Amniotic epithelial cell (primary cell): ENCODE data around the gene HBM.
"Not testable (repeated sequence)": the region's sequence is repeated elsewhere in the genome, so short reads cannot be mapped to it uniquely, and the experiment has no call there.

Source experiments
- DNase-seq: peaks from one replicate; pipeline ENCODE4 v3.0.0-alpha.2; 2010; ENCODE audit warnings: low read depth

Gene HBM

DNA sequence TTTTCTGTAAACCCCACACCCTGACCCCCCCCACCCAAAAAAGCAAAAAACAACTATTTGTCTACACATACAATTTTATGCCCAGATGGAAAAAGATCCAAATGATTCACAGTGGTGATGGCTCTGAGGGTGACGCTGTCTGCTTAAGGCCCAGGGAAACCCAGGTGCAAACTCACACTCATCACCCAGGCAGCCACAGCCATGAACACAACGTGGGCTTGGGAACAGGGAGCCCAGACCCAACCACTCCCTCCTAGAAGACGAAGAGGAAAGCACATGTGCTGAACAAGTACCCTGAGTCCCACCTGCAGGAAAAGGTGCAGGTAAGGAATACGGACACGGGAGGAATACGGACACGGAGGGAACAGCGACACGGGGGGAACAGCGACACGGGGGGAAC is 19.9 kb downstream of the HBM start:
- DNase-seq: no peak

DNA sequence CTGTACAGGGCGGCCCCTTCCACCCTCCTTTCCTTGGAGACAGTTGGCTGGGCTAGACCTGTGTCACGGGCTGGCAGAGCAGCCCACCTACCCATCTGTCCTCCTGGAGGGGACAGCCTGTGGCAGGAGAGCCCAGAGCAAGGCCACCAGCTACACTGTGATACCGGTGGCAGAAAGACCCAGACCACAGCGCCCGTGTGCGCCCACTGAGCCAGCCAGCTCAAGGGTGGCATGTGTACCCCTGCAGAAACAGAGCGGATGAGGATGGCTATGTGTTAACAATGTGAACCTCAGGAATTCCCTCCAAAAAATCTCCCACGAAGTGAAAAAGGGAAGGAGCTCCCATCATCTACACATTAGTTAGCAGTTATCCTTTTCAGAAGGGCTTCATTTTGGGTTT is 21.6 kb downstream of the HBM start:
- no peak for DNase-seq

DNA sequence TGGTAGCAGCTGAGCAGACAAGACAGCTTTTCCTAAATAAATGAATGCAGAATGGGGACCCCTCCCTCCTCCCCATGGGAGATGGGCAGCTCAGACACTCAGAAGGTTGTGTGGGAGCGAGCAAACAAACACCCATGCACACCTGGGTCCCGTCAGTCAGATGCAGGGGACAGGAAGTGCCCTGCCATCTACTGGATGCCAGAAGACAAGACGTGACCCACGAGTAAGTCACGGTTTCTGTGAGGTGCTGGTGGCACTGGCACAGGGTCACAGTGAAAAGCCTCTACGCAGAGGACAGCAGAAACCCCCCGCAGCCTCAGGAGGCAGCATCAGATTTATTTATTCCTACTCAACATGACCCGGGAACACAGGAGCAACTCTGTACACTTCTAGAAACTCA is 22.9 kb downstream of the HBM start:
- DNase-seq: no peak

DNA sequence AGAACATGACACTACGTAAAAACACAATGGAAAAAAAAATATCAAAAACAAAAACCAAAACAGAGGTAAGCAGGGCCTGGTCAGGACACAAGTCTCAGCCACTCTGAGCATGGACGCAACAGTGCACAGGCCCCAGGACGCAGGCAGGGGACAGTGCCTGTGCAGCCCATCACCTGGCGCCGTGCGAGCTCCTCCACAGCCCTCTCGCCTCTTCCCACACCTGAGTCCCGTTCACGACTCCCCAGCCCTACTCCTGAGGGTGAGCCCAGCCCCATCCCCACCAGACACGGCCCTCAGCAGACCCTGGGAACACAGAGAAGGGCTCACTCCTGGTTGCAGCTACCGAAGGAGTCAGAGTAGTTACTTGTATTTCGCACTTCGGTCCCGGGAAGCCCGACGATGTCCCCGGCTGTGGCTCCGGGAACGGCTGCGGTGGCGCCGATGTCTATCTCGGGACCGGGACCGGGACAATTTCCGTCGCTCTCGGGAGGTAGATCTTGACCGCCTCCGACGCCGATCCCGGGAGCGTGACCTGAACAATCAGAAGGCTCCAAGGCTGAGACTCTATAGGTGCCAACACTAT is 23.9 kb downstream of the HBM start:
- DNase-seq: no peak

DNA sequence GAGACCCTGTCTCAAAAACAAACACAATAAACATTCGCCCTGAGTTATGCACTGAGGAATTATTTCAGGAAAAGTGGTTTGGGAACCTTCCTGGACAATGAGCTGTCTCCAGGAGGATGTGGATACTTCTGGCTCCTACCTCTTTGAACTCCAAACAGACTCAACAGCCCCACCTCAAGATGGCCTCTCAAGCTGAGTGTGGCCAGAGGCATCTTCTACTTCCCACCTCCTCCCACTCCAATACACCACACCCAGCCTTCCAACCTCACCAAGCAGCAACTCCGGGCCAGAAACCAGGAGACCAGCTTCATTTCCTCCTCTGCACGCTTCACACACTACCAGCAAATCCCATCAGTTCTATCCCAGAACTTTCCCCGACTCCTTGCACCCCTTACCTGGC is 26.1 kb downstream of the HBM start:
- DNase-seq: no peak

DNA sequence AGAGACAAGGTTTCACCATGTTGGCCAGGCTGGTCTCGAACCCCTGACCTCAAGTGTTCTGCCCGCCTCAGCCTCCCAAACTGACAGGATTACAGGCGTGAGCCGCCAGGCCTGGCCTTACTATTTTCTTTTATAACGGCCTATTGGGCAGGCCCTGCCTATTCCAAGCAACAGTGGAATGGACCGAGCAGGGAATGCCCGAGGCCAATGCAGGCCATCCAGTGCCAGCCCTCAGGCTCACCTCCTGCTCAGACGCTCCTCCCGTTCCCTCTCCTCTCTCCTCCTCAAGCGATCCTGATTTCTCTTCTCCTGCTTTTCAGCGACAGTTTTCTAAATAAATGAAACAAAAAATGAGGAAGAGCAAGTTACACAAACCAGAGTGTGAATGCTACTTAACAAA is 26.9 kb downstream of the HBM start:
- DNase-seq: no peak

DNA sequence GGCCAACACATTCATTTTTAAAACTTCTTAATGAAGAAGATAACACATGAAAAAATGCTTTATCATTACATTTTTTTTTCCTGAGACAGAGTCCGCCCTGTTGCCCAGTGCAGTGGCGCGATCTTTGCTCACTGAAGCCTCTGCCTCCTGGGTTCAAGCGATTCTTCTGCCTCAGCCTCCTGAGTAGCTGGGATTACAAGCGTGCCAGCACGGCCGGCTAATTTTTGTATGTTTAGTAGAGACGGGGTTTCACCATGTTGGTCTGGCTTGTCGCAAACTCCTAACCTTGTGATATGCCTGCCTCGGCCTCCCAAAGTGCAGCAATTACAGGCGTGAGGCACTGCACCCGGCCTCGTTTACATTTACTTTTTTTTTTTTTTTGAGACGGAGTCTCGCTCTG is 27.7 kb downstream of the HBM start:
- no peak for DNase-seq

DNA sequence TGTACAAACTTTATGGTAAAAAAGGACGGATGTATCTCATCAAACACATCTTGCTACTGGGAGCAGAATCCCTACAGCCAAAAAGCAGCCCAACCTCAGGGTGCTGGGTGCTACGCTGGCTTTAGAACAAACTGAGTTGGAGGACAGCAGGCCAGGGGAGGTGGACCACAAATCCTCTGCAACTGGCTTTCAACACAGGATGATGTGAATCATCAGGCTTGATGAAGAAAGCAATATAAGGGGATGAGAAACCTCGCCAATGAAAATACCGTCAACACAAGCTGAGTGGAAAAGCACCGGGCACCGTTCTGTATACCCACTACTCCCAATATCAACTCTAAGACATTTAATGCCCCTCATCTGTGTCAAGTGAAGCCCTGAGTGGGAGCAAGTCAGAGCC is 28.7 kb downstream of the HBM start:
- peak; percentile 82 for DNase-seq

DNA sequence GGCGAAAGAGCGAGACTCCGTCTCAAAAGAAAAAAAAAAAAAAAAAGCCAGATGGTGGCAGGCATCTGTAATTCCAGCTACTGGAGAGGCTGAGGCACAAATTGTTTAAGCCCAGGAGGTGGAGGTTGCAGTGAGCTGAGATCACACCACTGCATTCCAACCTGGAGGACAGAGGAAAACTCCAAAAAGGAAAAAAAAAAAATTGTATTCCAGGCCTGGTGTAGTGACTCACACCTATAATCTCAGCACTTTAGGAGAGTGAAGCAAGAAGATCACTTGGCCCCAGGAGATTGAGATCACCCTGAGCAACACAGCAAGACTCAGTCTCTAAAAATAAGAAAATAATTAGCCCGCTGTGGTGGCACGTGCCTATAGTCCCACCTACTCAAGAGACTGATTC is 34.6 kb downstream of the HBM start:
- DNase-seq: peak; percentile 88

DNA sequence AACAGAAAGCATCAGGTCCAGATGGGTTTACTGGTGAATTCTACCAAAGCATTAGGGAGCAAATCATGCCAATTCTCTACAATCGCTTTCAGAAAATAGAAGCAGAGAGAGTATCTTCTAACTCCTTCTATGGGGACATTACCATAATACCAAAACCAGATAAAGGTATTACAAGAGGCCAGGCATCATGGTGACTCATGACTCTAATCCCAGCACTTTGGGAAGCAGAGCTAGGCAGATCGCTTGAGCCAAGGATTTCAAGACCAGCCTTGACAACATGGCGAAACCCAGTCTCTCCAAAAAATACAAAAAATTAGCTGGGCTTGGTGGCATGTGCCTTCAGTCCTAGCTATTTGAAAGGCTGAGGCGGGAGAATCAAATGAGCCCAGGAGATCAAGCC is 37.5 kb downstream of the HBM start:
- peak; percentile 80 for DNase-seq

DNA sequence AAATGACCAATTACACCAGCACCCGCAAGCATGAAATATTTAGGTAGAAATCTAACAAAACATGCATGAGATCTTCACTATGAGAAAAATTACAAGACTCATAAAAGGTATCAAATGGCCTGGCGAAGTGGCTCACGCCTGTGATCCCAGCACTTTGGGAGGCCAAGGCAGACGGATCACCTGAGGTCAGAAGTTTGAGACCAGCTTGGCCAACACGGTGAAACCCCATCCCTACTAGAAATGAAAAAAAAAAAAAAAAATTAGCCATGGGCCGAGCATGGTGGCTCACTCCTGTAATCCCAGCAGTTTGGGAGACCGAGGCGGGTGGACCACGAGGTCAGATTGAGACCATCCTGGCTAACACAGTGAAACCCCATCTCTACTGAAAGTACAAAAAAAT is 38.3 kb downstream of the HBM start:
- DNase-seq: not testable (repeated sequence)

DNA sequence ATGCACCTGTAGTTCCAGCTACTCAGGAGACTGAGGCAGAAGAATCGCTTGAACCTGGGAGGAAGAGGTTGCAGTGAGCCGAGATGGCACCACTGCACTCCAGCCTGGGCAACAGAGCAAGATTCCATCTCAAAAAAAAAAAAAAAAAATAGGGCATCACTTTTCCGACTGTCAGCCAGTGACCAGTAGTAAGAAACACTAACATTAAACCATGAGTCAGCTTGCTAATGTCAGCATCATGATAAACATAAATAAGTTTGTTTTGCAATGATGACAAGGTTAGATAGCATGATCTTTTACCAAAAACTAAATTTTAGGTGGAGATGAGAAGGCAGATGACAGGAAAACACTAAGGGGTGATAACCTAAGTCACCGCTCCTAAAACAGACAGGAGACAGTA is 43.6 kb downstream of the HBM start:
- peak; percentile 44 for DNase-seq

DNA sequence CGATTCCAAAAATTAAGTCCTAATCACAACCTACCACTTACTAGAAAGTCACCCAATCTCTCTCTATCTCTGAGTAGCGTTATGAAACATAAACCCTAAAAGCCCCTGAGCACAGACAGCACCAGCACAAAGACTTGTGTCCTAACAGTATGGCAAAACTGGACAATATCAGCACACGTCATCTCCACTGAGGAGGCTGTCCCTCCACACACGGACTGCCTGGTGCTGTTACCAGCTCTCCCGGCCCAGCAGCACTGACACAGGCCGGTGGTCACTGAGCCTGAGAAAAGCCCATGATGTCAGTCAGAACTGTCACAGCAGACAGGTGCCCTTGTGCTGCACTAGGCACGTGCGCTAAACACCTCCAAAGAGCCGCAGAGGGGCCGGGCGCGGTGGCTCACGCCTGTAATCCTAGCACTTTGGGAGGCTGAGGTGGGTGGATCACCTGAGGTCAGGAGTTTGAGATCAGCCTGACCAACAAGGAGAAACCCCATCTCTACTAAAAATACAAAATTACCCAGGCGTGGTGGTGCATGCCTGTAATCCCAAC is 45.9 kb downstream of the HBM start:
- not testable (repeated sequence) for DNase-seq

DNA sequence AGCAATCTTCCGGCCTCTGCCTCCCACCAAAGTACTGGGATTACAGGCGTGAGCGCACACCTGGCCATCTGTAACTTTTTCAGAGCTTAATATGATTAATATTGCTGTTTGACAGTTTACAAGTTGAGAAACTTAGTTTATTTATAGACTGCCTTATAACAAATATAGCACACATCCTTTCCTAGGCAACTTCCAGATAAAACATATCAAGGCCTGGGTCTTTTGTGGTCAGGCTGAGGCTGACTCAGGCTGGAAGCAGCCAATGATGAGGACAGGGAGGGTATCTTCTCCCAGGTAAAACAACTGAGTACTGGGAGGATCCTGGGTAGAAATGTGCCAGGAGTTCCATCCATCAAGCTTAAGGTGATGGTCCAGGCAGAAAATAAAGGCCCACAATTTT is 47.2 kb downstream of the HBM start:
- peak; percentile 72 for DNase-seq
